ENCODE results near the gene DSCAML1. TPM values are rescaled to one million over a fixed set of nuclear protein-coding genes. Genes with fewer than 3 reads are reported as not detected.

DSCAML1 gene
- total and polyA plus RNA-seq, 2 of the 8 experiments (the other 6 are each of a cell fraction or from before 2014, with no cell fraction given), result 0.19 to 0.24 TPM

GRCh38 chr11:117408356-117408755, 388.7 kb downstream of the DSCAML1 start:
- H3K27me3 ChIP-seq (replicated peaks in 1 of 4; ENCODE audit: control insufficient read depth in 3 of 4, extremely low read depth in 1 of 4, insufficient read depth in 3 of 4, low read length in 3 of 4), result no peaks in the 10 kb centered on the region
- no peak overlapping the region for H4K5ac ChIP-seq (ENCODE audit: insufficient read length, low read depth, low read length)
- H3K27ac ChIP-seq (ENCODE audit: low read depth, low read length), result no peak overlapping the region
- H2AK5ac ChIP-seq (ENCODE audit: low read depth, low read length), result no peak overlapping the region
- no peaks in the 10 kb centered on the region for H3K79me1 ChIP-seq (ENCODE audit: low read depth, low read length)
- DNase-seq (ENCODE audit: low read depth in 1 of 2, low spot score in 2 of 2) (no peak), FAIRE-seq (no peak)
- H3K23ac ChIP-seq (ENCODE audit: insufficient read length), result no peak overlapping the region
- H3K23me2 ChIP-seq (ENCODE audit: low read depth, low read length), result no peaks in the 10 kb centered on the region
- H3K56ac ChIP-seq (replicated peaks; ENCODE audit: insufficient read length, low read depth, low read length), result no peak overlapping the region
- H3K4me3 ChIP-seq (ENCODE audit: extremely low read depth in 1 of 4, insufficient read depth in 2 of 4, low read depth in 3 of 4, low read length in 4 of 4), result no peak overlapping the region
- TF ChIP-seq SP2 (IDR thresholded peaks at IDR 0.05; ENCODE audit: low read length) (no peak), JUN (IDR thresholded peaks at IDR 0.05; ENCODE audit: low read depth, low read length) (no peak), JUND (IDR thresholded peaks at IDR 0.05; ENCODE audit: low read length) (no peak), PHF8 (conservative IDR thresholded peaks at IDR 0.05; ENCODE audit: low read depth, low read length) (no peak), SIN3A (conservative IDR thresholded peaks at IDR 0.05 in 1 of 2, IDR thresholded peaks at IDR 0.05 in 1 of 2; ENCODE audit: low read depth in 1 of 2, low read length in 2 of 2) (no peak), ZNF274 (IDR thresholded peaks at IDR 0.05; ENCODE audit: borderline replicate concordance, extremely low read depth, low read length) (no peak), YY1 (IDR thresholded peaks at IDR 0.05; ENCODE audit: low read depth, low read length) (no peak), RNF2 (IDR thresholded peaks at IDR 0.05; ENCODE audit: borderline replicate concordance, low read depth, low read length, missing control alignments, poor library complexity, severe bottlenecking) (no peak), CEBPB (IDR thresholded peaks at IDR 0.05; ENCODE audit: low read depth, low read length) (no peak), KDM4A (IDR thresholded peaks at IDR 0.05; ENCODE audit: low read depth, low read length, severe bottlenecking) (no peak)
- no peak overlapping the region for H3K9ac ChIP-seq (replicated peaks in 1 of 4; ENCODE audit: extremely low read depth in 1 of 4, low read depth in 3 of 4, low read length in 3 of 4)
- no peak overlapping the region for H4K91ac ChIP-seq (replicated peaks; ENCODE audit: insufficient read length, low read length)
- peaks cover 0 to 13% (median 2%) of the 10 kb centered on the region in 4 experiments; a peak in 4 of 8 replicates for H3K36me3 ChIP-seq (ENCODE audit: control insufficient read depth in 2 of 4, insufficient read depth in 4 of 4, low read length in 3 of 4)
- no peak overlapping the region for H3K4ac ChIP-seq (replicated peaks; ENCODE audit: insufficient read length, low read depth, low read length)
- peaks cover 0 to 4% (median 0%) of the 10 kb centered on the region in 4 experiments; a peak in 2 of 7 replicates for H3K4me1 ChIP-seq (replicated peaks in 1 of 4; ENCODE audit: control insufficient read depth in 3 of 4, insufficient read depth in 4 of 4, low read length in 3 of 4)
- no peak overlapping the region for H2BK15ac ChIP-seq (ENCODE audit: low read length)
- no peaks in the 10 kb centered on the region for H3K79me2 ChIP-seq (ENCODE audit: control insufficient read depth in 1 of 2, insufficient read depth in 2 of 2, low read length in 2 of 2)
- H2BK5ac ChIP-seq (ENCODE audit: low read depth, low read length), result no peak overlapping the region
- no peak overlapping the region for H3K18ac ChIP-seq (ENCODE audit: extremely low read depth, low read length)
- H3K9me3 ChIP-seq (ENCODE audit: insufficient read depth in 2 of 2, low read depth in 1 of 2, low read length in 1 of 2), result peaks cover 7 to 12% of the 10 kb centered on the region in 2 experiments
- H4K8ac ChIP-seq (ENCODE audit: extremely low read depth, insufficient read depth, low read length), result no peak overlapping the region
- H3K4me2 ChIP-seq (ENCODE audit: insufficient read depth in 1 of 2, low read depth in 2 of 2, low read length in 2 of 2), result no peak overlapping the region
- H2BK20ac ChIP-seq (ENCODE audit: low read length), result no peak overlapping the region
- WGBS, 2 experiments (ENCODE audit: extremely low coverage in 1 of 2, insufficient coverage in 1 of 2, insufficient read length in 1 of 2, insufficient replicate concordance in 2 of 2, low coverage in 1 of 2, low lambda C conversion rate in 2 of 2, missing lambda C conversion rate in 1 of 2), result 79% methylated on average over 3 of the region's 3 CpGs; no CpG with 5 or more reads in 1 of the 2 experiments
- no peak overlapping the region for H3K14ac ChIP-seq (ENCODE audit: insufficient read length)
- no peak overlapping the region for H2BK120ac ChIP-seq (replicated peaks; ENCODE audit: low read depth, low read length)
- H4K20me1 ChIP-seq (replicated peaks in 1 of 2; ENCODE audit: control insufficient read depth in 1 of 2, insufficient read depth in 2 of 2, low read length in 2 of 2), result no peaks in the 10 kb centered on the region
- CTCF ChIA-PET (ENCODE audit: partially characterized antibody), result interaction anchor here (9.6 kb wide), 1 partner anchor 18 kb away, joined by 85 read pairs; no protein-coding TSS in a partner anchor
- H2BK12ac ChIP-seq (ENCODE audit: low read depth, low read length), result no peak overlapping the region
- POLR2A ChIA-PET (ENCODE audit: partially characterized antibody), result no interaction called here
- no peak overlapping the region for H2AFZ ChIP-seq (ENCODE audit: low read length)

Data from H1 (cell line).